Natural killer cell (primary cell): ENCODE measurements around the gene SIPA1. TPM values are rescaled to one million over a fixed set of nuclear protein-coding genes. Genes with fewer than 3 reads are reported as not detected.

Experiments
- ATAC-seq, 3 donors: fragments of 150-1000 bp in 2 of 3; fragments of 200-7000 bp in 1 of 3; cut with Tn5 transposase; 1 replicate in 1 of 3; 2 replicates in 2 of 3; pipeline ENCODE4 v1.10.0; 2021; ENCODE audit warnings: mild to moderate bottlenecking in 2 of 3, moderate library complexity in 2 of 3
- DNase-seq, 2 donors: peaks; one replicate each; pipeline versions ENCODE4 v3.0.0 to v3.0.0-alpha.2; 2013 to 2021; ENCODE audit warnings: mixed read lengths in 1 of 2
- H3K27ac ChIP-seq: one replicate; pipeline ENCODE4 v1.5.1; 2013; ENCODE audit warnings: mild to moderate bottlenecking, low read length
- H3K27me3 ChIP-seq: one replicate; pipeline ENCODE4 v1.6.1; 2013; ENCODE audit warnings: low read length; ENCODE audit not compliant: control insufficient read depth, insufficient read depth
- H3K36me3 ChIP-seq: one replicate; pipeline ENCODE4 v1.6.1; 2013; ENCODE audit warnings: low read length; ENCODE audit not compliant: control insufficient read depth, insufficient read depth
- H3K4me1 ChIP-seq: one replicate; pipeline ENCODE4 v1.6.1; 2013; ENCODE audit warnings: low read length; ENCODE audit not compliant: control insufficient read depth, insufficient read depth
- H3K4me3 ChIP-seq: one replicate; pipeline ENCODE4 v1.5.1; 2013; ENCODE audit warnings: low read length
- H3K9me3 ChIP-seq: one replicate; pipeline ENCODE4 v1.6.1; 2013; ENCODE audit warnings: low read length; ENCODE audit not compliant: control insufficient read depth, insufficient read depth
- H3K27ac Mint-ChIP-seq, 2 donors: one replicate each; pipeline ENCODE4 v1.8.0; 2022; ENCODE audit warnings: mild to moderate bottlenecking in 2 of 2, mixed read lengths in 2 of 2, moderate library complexity in 1 of 2
- H3K27me3 Mint-ChIP-seq, 2 donors: one replicate each; pipeline ENCODE4 v1.8.0; 2022; ENCODE audit warnings: low read depth in 2 of 2, mixed read lengths in 2 of 2
- H3K36me3 Mint-ChIP-seq: one replicate; pipeline ENCODE4 v1.8.0; 2022; ENCODE audit warnings: mixed read lengths
- H3K4me1 Mint-ChIP-seq, 2 donors: one replicate each; pipeline ENCODE4 v1.8.0; 2022; ENCODE audit warnings: mixed read lengths in 2 of 2
- H3K4me3 Mint-ChIP-seq: one replicate; pipeline ENCODE4 v1.8.0; 2022; ENCODE audit warnings: mild to moderate bottlenecking, moderate library complexity, mixed read lengths
- H3K9me3 Mint-ChIP-seq, 2 donors: one replicate each; pipeline ENCODE4 v1.8.0; 2022; ENCODE audit warnings: mixed read lengths in 2 of 2
- CTCF ChIP-seq: fragments of 200-600 bp; IDR thresholded peaks from one replicate; pipeline ENCODE4 v1.8.0; 2022; ENCODE audit warnings: antibody characterized with exemption
- WGBS: methylation state at CpG from one replicate; pipeline ENCODE4 v1.1.7; 2013; ENCODE audit warnings: missing lambda C conversion rate; ENCODE audit not compliant: insufficient coverage; 5-methylcytosine and 5-hydroxymethylcytosine counted together
- intact Hi-C: fragments of 100-400 bp; cut with micrococcal nuclease; formaldehyde crosslinking; loops from one replicate; pipeline ENCODE4 v1.14.2; 2022
- total RNA-seq, 4 donors: library from RNA; stranded (reverse); fragments of 120-200 nt in 1 of 4; gene quantifications; one replicate each; pipeline versions ENCODE4 v1.2.3 to v1.2.4, GENCODE V29; 2013 to 2022

The SIPA1 gene
- total RNA-seq, 3 donors from 2014 or later (not counting 1 experiment from before 2014, with no cell fraction given), result 520 to 776 (median 743) TPM

DNA sequence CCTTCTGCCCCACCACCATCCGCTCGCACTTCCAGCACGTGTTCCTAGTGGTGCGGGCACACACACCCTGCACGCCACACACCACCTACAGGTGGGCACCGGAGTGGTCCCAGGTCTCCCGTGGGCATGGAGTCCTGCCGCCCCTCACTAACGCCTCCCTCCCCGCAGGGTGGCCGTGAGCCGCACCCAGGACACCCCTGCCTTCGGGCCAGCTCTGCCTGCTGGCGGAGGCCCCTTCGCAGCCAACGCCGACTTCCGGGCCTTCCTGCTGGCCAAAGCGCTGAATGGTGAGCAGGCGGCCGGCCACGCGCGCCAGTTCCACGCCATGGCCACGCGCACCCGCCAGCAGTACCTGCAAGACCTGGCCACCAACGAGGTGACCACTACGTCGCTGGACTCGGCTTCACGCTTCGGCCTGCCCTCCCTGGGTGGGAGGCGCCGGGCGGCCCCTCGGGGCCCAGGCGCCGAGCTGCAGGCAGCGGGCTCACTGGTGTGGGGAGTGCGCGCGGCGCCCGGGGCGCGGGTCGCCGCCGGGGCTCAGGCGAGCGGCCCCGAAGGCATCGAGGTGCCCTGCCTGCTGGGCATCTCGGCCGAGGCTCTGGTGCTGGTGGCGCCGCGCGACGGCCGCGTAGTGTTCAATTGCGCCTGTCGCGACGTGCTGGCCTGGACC is 8.5 kb downstream of the SIPA1 start:
- ATAC-seq, result peak in 1 of 3 donors; percentile 1
- H3K4me3 ChIP-seq, result no peak overlapping the region
- Mint-ChIP-seq H3K4me3 (peak overlapping the region; percentile 17), H3K9me3 (no peaks in the 10 kb centered on the region), H3K27me3 (no peaks in the 10 kb centered on the region), H3K4me1 (peaks cover 29 to 50% of the 10 kb centered on the region in 2 donors), H3K27ac (peak overlapping the region in 1 of 2 donors; percentile 78), H3K36me3 (no peaks in the 10 kb centered on the region)
- H3K9me3 ChIP-seq, result no peaks in the 10 kb centered on the region
- no peak for DNase-seq
- H3K4me1 ChIP-seq, result peaks cover 57% of the 10 kb centered on the region
- 97% methylated on average over 68 of the region's 68 CpGs for WGBS
- H3K36me3 ChIP-seq, result peaks cover 85% of the 10 kb centered on the region
- H3K27ac ChIP-seq, result no peak overlapping the region
- intact Hi-C loops, result no loop called here
- no peak for TF ChIP-seq CTCF
- no peaks in the 10 kb centered on the region for H3K27me3 ChIP-seq

DNA sequence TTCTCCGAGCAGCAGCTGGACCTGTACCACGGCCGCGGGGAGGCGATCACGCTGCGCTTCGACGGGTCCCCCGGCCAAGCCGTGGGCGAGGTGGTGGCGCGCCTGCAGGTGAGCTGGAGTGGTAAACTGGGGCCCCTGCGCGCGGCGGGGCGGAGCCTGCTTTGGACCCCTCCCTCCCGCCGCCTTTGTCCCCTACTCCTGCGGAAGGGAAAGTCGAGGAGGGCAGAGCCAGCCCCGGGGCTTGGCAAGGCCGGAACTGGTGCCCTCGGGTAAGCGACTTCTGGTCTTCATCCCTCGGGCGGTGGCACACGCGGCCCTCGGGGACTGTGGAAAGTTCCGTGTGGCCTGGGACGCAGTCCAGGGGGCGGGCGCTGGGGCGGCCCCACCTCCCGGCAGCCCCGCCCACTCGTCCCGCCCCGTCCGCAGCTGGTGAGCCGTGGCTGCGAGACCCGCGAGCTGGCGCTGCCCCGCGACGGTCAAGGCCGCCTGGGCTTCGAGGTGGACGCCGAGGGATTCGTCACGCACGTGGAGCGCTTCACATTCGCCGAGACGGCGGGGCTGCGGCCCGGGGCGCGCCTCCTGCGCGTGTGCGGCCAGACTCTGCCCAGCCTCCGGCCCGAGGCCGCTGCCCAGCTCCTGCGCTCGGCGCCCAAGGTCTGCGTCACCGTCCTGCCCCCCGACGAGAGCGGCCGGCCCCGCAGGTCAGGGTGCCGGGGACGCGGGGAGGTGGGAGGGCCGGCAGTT is 9.2 kb downstream of the SIPA1 start:
- Histone ChIP-seq H3K27ac (no peak overlapping the region), H3K27me3 (no peaks in the 10 kb centered on the region), H3K9me3 (no peaks in the 10 kb centered on the region), H3K4me3 (no peak overlapping the region), H3K4me1 (peaks cover 57% of the 10 kb centered on the region), H3K36me3 (peaks cover 82% of the 10 kb centered on the region)
- H3K4me3 Mint-ChIP-seq, result no peak overlapping the region
- intact Hi-C loops, result no loop called here
- no peaks in the 10 kb centered on the region for H3K9me3 Mint-ChIP-seq
- peaks cover 32 to 50% of the 10 kb centered on the region in 2 donors for H3K4me1 Mint-ChIP-seq
- no peaks in the 10 kb centered on the region for H3K36me3 Mint-ChIP-seq
- H3K27ac Mint-ChIP-seq, result peak overlapping the region; percentile 65 to 99
- WGBS, result 96% methylated on average over 87 of the region's 87 CpGs
- no peak for DNase-seq
- no peak for TF ChIP-seq CTCF
- H3K27me3 Mint-ChIP-seq, result no peaks in the 10 kb centered on the region
- ATAC-seq, result peak in 1 of 3 donors; percentile 9

- H3K4me3 Mint-ChIP-seq, result no peak overlapping the region
- no peak overlapping the region for H3K4me3 ChIP-seq
- TF ChIP-seq CTCF, result no peak
- no peaks in the 10 kb centered on the region for H3K9me3 ChIP-seq
- H3K27ac Mint-ChIP-seq, result peak overlapping the region in 1 of 2 donors; percentile 99
- peaks cover 53% of the 10 kb centered on the region for H3K4me1 ChIP-seq
- DNase-seq (no peak), ATAC-seq (no peak)
- H3K27ac ChIP-seq, result no peak overlapping the region
- peaks cover 67% of the 10 kb centered on the region for H3K36me3 ChIP-seq
- peaks cover 40 to 57% of the 10 kb centered on the region in 2 donors for H3K4me1 Mint-ChIP-seq
- intact Hi-C loops, result no loop called here
- no peaks in the 10 kb centered on the region for H3K9me3 Mint-ChIP-seq
- no peaks in the 10 kb centered on the region for H3K36me3 Mint-ChIP-seq
- no peaks in the 10 kb centered on the region for H3K27me3 ChIP-seq
- H3K27me3 Mint-ChIP-seq, result no peaks in the 10 kb centered on the region
- 94% methylated on average over 12 of the region's 12 CpGs for WGBS
Measured at GRCh38 chr11:65648997-65649493, 11.1 kb downstream of the SIPA1 start.
